Activated CD4-positive, alpha-beta T cell treated with anti-CD3 and anti-CD28 coated beads, Interleukin-2, amount 50 U/mL, for 16 hours (primary cell): ENCODE measurements around the gene COX18.

Experiments
- DNase-seq: peaks from one replicate; pipeline ENCODE4 v3.0.0-alpha.2; 2020

The COX18 gene

DNA sequence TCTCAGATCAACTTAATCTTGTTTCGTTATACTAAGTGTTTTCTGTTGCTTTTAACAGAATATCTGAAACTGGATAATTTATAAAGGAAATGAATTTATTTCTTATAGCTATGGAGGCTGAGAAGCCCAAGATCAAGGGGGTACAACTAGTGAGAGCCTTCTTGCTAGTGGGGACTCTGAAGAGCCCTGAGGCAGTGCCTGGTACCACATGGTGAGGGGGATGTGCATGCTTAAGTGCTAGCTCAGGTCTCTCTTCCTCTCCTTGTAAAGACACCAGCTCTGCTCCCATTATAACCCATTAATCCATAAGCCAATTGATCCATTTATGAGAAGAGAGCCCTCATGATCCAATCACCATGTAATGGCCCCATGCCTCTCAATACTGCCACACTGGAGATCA, 17.9 kb downstream of the COX18 start:
- no peak for DNase-seq

DNA sequence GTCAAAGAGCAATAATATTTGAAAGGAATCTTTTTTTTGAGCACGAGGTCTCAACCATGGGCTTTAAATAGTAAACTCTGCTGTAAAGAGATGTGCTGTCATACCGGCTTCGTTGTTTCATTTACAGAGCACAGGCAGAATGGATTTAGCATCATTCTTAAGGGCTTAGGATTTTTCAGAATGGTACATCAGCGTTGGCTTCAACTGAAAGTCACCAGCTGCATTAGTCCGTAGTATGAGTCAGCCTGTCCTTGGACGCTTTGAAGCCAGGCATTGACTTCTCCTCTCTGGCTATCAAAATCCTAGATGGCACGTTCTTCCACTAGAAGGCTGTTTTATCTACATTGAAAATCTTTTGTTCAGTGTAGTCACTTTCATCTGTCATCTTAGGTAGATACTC, 23.6 kb downstream of the COX18 start:
- no peak for DNase-seq

DNA sequence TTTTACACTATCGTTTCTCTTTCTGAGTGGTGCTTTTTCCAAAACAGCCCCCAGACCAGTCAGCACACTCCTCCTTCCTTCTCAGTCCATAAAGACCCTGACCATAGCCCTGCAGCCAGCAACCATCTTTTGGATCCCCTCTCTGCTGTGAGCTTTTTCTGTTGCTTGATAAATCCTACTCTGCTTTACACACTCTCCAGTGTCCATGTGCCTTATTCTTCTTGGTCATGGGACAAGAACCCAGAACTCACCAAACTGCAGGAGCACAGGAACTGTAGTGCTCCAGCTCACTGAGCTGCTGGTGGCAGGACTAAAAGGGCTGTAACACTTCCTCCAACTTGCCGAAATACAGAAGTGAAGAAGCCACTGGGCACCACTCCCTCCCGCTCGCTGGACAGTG, 32.5 kb downstream of the COX18 start:
- DNase-seq = no peak

DNA sequence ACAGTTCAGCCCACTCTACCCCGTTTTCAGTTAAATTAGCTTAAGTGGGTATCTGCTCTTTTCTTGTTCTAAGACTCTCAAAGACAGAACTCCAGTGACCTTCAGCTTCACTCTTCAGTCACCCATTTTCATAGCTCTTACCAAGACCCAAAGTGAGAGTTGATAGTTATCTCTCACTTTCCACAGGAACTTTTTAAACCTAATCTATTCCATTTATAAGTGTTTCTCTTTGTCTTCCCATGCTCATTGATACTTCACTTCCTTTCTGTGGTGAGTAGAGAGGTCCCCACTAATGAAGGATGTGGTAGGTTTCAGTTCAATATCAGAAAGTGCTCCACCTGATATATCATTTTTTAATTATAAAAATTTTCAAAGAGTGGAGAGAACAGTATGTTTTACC, 33.4 kb downstream of the COX18 start:
- no peak for DNase-seq

DNA sequence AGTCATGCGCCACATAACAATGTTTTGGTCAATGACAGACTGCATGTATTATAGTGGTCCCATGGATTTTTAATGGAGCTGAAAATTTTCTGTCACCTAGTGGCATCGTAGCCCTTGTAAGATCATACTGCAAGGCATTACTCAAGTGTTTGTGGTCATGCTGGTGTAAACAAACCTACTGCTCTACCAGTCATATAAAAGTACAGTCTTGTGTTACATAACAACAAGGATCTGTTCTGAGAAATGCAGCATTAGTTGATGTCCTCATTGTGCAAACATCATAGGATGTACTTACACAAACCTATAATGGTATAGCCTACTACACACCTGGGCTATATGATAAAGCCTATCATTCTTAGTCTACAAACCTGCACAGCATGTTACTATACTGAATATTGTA, 34.6 kb downstream of the COX18 start:
- DNase-seq = no peak

DNA sequence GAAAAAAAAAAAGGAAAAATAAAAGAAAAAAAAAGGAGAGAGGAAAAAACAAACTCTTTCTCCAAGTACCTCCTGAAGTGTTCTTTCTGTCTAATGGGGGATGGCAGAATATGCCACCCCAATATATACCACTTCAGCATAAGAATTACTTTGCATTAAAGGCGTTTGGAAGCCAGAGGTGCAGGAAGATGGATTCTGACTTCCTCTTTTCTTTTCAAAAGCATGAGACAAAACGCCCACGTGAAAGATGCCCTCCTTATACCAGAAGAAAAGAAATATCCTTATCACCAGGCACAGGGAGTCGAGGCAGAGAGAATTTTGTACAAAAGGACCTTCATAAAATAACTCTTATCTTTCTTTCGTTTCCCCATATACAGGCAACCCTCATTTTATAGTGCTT, 40.9 kb downstream of the COX18 start:
- no peak for DNase-seq

DNA sequence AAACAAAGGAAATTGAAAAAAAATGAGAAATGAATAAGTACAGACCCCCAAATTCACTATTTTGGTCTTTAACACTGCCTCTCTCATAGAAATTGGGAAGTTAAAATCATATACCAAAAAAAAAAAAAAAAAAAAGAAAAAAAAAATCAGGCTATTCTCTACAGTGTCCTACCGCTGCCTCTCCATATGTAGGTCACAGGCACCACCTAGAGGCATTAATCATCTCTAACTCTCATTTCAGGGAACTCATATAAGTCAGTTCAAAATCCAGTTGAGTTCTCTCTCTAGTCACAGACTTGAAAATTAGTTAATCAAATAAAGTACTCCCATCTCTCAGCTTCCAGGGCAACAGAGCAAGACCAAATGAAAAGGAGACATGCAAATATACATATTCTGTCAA, 47.9 kb downstream of the COX18 start:
- peak; percentile 23 for DNase-seq

DNA sequence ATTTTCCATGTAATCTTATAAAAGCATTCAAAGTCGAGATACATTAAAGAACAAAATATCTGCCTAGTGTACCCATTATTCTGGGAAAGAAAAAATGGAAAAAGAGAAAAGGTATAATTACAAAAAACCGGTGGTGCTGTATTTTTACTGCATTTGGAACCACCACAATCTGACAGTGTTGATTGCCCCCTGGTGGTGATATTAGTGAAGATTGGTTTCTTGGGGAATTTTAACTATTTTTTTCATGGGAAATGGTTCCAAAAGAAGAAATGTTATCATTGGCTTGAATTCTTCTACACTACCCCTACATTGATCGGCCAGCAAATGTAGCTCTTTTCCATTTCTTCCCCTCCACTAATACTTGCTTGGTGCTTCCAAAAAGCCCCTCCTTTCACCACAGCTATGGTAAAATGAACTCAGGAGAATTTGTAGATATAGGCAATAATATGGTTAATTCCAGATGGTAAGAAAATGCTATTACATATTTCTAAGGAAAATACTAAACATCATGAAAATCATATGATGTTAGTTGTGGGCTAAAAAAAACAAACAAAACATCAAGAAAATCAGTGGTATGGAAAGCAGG, 50.0 kb downstream of the COX18 start:
- DNase-seq = peak; percentile 34

DNA sequence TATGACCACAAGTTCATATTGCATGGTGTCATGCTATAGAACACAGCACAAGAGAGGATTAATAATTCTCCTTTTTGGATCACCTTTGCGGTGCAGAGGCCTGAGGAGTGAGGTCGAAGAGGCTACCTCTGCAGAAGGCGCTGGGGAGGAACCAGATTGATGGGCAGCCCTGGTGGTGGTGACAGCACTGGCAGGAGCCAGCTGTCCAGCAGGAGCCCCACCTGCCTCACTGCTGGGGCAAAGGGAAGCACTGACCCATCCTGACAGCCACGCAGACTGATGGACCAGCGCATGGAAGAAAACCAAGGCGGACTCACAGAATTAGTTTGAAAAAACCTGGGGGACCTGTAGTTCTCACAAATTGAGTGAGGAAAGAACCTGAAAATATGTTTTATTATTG, 50.9 kb downstream of the COX18 start:
- DNase-seq = no peak

DNA sequence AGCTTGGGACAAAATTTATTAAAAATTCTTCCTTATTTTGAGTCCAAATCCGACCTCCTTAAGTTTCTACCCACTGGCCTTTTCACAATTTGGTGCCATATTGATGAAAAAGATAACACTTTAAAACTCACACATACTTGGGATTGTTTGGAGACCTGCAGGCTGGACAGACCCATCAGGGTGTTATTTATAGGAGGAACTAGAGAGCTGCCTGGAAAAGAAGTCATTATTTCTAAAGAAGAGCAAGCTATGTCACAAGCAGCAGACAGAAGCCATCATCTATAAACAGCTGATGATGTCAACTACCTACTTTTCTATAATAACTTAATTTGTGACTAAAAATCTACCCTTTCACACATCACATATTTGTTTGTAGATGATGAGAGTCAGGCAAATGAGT, 56.2 kb downstream of the COX18 start:
- no peak for DNase-seq

DNA sequence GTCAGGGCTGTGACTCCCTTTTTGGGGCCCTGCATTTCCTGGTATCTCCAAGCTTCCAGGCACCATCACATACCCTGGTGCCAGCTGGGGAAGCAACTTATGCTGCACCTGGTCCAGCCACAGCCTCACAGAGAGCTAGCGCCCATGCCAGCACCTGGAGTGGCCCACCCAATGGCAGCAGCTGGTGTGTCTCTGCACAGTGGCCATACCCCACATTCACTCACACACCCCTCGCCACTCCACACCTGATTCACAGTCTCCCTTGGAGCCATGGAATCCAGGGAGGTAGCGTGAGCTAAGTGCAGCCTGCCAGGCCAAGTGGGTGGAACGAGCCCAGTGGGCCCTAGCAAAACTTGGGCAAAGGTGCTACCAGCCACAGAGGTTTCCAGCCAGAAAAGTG, 56.8 kb downstream of the COX18 start:
- no peak for DNase-seq

DNA sequence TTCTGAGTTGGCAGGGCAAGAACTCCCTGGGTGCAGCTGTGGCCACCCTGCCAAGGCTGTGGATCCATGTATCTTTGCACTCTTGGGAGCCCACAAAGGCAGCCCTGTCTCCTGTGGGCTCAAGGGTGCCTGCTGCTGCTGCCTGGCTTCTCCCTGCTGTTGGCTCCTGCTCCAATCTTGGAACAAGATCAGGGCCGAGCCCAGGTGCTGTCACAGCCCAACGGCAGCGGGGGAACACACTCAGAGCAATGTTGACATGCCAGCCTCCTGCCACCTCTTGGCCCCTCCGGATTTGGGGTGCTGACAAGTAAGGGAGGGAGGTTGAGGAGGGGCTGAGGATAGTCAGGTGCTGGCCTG, 57.9 kb downstream of the COX18 start:
- DNase-seq = no peak

DNA sequence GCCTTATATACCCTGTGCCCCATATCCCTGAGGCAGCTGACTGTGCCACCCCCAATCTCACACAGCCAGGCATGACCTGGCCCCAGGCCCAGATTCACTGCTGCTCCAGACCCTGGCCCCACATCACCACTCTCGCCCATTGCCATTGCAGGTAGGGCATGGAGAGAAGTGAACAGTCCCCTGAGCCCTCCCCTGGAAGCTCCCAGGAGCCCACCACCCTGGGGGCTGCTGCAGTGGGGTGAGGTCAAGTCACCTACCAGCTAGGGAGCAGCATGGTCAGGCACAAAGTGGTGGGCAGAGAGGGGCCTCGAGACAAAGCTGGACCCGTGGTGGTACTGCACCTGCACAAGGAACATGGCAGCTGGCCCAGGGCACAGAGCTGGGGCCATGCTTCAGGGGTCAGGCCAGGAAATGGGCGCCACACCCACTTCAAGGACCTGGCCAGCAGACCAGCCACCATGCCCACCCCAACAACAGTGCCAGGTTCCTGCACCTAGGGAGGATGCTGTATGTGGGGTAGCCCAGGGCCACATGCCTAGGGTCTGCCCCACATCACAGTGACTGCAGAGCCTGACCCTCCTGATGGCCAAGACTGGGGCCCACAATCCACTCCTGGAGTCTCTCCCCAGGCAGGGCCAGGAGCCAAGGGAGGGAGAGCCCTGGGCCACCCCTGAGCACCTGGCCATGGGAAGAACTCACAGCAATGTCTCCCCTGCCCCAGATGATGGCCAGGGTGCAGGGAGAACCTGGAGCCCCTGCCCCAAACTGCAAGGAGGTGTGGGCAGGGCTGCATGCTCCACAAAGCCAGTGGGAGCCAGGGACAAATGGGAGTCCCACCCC, 58.5 kb downstream of the COX18 start:
- DNase-seq = no peak

DNA sequence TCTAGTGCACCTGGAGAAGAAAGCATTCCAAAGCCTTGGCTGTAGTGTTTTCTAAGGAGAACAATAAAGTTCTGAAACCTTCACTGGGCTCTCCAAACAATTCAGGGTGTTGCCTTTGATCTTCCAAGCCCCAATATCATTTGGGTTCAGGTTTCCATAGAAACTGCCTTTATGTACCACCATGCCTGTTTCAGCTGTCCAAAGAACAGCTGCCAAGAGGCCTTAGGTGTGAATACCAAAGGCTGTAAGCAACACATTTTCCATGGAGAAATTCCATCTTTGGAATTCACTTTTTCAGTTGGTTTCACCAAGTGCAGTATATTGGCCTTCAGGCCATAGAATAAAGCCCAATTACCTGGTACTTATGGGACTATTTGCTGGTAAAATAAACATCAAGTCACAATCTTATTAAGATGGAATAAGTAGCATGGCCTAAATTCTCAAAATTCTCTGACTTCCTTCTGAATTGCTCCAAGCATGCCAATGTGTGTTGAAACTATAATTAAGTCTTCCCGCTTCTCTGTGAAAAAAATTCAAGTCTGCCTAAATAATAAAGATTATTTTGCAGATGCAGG, 61.9 kb downstream of the COX18 start:
- no peak for DNase-seq

DNA sequence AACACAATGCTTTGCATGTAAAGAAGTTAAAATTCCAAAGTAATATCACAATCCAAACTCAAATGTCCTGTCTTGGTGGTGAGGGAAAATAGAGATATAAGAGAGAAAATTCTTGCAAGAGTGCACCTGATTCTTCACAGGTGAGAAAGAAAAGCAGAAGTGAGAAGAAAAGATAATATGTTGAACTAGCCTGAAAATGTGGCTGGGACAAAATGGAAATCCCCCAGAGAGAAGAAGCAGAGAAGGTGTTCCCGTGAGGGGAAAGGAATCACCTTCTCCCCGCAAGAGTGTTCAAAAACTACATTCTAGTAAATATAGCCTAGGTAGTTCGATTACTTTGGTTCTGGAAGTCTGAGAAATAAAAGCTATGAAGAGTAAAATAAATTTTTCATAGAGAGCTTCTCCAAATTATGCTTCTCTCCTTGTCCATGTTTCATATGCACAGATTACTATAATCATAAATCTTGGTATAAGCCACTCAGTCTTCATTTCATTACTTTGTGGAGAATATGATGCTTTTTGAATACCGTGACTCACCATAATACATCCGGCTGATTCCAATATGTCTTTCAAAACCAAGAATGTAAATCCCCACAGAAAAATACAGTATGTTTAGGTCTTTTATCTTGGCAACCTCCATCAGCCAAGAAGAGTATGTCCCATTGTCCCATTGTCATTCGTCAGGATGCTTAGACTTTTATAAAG, 63.1 kb downstream of the COX18 start:
- no peak for DNase-seq

DNA sequence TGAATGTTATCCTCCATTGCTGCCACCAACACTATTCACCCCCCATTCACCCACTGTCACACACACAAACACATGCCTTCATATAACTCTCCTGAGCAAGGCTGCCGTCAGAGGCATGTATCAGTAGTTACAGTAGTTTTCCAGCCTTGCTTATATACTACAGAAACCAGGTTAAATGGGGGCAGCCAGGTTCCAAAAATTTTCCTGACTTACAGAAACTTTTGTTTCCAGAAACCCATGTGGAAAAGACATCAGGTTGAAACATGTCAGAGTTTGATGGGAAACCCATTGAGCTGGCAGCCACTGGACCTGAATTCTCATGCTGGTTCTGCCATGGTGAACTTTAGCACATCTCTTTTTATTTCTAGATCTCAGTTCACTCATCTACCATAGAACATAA, 64.0 kb downstream of the COX18 start:
- DNase-seq = no peak
